Measurements from ENCODE around the gene P4HB.
"Not testable (repeated sequence)": the region's sequence is repeated elsewhere in the genome, so short reads cannot be mapped to it uniquely, and the experiment has no call there.

P4HB gene

DNA sequence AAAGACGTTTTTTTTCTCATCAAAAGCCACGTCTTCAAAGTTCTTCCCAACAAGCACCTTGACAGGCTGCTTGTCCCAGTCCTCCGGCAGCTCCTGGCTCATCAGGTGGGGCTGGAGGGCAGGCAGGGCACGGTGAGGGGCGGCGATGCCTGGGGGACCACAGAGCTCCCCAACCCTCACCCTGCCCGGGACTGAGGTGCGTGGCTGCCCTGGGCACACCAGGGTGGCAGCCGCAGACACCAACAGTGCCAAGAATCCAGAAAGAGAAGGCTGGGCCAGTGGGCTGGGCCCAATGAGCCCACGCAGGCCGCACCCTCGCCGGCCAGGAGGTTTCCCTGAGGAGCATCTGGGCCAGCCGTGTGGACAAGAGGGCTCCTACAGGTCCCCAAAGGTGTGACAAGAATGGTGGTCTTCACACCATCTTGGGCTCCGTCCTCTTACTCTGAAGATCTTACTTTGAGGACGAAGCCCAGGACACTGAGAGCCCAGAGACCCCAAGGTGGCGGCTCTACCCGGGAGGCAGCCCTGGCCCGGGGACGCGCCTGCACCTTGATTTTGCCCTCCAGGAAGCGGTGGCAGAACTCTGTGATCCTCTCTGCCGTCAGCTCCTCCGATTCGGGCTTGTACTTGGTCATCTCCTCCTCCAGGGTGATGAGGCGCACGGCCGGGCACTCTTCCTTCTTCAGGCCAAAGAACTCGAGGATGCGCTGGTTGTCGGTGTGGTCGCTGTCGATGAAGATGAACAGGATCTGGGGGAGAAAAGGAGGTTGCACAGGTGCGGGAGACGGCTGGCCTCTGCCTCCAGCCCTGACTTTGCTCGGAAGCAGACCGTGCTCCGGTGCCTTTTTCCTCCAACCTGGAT is 14.2 kb downstream of the P4HB start:
- no peak for DNase-seq (ENCODE audit: low spot score)

DNA sequence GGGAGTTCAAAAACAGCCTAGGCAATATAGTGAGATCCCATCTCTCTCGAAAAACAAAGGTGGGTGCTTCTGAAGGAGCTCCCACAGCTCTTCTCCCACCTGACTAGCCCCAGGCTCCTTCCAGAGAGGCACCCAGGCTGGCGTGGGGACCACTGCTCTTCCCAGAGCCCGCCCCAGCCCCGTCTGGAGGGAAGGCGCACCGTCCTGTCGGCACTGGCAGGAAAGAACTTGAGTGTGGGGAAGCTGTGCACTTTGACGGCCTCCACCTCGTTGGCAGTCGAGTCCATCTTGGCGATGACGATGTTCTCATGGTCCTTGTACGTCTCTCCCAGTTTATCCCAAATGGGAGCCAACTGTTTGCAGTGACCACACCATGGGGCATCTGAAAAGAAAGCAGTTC is 15.0 kb downstream of the P4HB start:
- no peak for DNase-seq (ENCODE audit: low spot score)

DNA sequence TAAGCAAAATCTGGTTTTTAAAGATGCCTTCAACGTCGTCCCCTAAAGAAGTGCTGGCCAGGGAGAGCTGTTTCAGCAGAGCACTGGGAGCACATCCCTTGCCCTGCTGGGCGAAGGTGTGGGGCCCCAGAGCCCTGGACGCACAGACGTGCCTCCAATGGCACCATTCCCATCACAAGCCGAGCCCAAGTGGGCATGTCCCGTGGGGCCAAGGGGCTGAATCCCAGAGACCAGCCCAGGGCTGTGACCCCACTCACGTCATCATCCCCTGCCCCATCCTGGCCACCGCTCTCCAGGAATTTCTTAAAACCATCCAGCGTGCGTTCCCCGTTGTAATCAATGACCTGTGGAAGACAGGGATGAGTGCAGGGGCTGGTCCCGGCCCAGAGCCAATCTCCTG is 15.4 kb downstream of the P4HB start:
- no peak for DNase-seq (ENCODE audit: low spot score)

DNA sequence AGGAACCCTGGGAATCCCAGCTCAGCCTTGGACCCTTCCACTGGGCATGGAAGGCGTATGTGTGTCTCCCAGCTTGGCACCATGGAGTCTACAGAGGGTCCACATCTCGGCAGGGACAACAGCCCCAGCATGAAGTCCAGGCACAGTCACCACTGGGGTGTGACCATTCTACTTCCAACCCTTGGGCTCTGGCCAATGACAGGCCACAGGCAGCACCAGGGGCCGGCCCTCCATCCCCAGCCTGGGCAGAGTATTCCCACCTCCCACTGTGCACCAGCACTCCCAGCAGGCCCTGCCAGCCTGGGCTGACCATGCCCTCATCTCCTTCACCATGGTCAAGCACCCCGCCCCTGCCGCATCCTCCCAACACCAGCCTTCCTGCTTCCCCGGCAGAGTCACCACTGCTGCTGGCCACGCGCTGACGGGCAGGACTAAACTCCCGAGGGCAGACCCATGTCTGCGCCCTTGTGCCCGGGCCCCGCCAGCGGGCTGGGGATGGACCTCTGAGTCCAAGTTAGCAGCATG is 15.9 kb downstream of the P4HB start:
- no peak for DNase-seq (ENCODE audit: low spot score)

DNA sequence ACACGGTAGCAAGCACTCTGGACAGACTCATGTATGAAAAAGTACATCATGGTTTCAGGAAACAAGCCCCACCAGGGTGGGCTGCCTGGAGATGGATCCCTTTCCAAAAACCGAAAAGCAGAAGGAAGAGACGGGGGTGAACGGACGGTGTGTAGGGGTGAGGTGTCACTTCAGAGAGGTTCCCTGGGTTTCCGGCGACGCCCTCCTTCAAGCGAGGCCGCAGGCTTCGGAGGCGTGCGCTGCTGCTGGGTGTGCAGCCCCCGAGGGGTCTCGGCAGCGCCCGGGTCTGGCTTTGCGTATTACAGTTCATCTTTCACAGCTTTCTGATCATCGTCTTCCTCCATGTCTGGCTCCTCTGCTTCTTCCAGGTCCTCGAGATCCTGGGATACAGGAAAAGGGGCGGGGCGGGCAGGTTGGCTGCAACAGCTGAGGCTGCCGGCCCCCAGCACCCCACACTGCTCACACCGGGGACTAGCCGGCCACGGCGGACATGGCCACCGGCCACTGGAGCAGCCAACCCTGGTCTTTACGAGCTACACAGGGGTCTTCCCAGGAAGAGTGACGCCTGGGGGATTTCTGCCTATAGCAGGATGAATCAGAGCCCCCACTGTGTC is 16.5 kb downstream of the P4HB start:
- DNase-seq (ENCODE audit: low spot score): no peak

DNA sequence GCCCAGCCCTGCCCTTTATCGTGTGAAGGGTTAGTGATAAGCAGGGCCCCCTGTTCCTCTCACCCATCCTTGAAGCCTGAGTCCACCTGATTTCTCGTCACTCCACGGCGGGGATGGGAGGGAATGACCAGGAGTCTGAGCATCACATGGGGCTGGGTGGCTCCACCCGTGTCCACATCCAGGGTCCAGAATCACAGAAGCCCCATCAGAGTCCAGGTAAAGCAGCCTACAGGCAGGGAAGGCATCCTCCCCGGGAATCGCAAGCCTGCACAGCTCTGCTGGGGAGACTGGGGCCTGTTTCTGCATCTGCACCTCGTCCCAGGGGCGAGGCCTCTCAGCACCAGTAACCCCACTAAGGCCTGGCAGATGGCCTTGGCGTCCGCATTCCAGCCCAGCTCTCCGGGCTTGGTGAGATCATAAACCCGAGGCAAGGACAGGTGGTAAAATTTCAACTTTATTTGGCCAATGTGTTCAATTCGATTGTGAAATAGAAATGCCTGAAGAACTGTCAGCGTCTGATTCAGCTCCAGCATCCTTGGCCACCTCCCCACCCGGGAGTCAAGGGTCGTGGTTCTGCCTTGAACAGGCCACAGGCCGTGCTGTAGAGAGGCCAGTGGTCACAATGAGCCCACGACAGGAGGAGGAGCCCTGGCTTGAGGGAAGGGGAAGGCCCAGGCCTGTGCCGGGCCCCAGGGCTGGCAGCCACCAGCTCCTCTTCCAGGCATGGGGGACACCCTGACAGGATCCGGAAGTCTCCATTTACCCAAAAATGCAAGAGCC is 17.4 kb downstream of the P4HB start:
- no peak for DNase-seq (ENCODE audit: low spot score)

DNA sequence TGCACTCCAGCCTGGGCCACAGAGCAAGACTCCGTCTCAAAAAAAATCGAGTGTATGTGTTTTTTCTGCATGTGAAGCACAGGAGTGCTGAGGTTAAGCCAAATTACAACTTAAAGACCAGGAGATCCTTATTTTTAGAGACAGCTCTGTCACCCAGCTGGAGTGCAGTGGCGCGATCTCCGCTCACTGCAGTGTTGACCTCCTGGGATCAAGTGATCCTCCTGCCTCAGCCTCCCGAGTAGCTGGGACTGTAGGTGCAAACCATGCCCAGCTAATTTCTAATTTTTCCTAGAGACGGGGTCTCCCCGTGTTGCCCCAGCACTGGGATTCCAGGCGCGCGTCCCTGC is 18.0 kb downstream of the P4HB start:
- no peak for DNase-seq (ENCODE audit: low spot score)

DNA sequence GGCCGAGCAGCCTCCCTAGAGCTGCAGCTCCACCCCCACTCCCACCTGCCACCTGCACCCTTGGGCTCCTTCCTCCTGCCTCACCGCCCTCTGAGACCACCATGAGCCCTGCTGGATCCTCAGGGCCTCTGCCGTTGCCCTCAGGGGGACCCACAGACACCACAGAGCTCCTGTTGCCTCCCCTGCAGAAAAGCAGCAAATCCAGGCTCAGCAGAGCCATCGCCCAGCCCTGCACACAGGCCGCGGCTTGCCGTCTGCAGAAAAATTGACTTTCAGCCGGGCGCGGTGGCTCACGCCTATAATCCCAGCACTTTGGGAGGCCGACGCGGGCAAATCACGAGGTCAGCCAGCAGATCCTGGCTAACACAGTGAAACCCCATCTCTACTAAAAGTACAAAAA is 18.5 kb downstream of the P4HB start:
- no peak for DNase-seq (ENCODE audit: low spot score)

DNA sequence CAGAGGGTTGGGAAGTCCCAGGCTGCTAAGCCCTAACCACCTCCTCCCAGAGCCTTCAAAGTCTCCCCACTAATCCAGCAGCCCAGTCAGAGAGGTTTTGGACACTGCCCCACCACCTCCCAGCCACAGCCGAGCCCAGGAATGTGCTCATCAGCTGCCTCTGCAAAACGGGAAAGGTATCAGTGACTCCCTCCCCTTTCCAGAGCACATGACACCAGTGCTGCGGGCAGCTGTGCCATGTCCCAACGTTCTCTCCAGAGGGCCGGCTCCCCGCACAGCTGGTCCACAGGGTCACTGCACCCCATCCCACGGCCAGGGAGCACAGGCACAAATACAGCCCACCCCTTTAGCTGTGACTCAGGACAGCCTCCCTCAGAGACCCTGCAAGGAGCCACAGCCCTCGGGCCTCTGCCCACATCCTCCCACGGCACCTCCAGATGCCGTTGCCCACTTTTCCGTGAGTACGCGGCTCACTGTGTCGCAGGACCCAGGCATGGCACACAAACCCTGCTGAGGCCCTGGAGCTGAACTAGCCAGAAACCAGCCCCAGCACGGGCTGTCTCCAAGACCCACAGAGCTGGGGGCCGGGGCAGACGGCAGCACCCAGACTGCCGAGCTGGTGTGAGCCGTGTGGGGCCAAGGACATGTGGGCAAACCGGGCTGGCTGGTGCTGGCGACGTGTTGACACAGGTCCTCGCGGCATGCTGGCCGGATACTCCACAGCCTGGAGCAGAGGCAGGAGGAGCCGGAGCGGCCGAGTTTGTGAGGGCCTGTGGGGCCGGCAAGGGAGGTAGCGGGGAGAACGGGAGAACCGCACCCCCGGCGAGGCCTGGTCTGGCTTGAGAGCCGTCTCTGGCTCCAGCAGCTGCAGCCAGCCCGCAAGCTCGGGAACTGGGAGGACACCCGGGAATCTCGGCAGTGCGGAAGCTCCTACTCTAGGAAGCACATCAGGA is 19.2 kb downstream of the P4HB start:
- no peak for DNase-seq (ENCODE audit: low spot score)

DNA sequence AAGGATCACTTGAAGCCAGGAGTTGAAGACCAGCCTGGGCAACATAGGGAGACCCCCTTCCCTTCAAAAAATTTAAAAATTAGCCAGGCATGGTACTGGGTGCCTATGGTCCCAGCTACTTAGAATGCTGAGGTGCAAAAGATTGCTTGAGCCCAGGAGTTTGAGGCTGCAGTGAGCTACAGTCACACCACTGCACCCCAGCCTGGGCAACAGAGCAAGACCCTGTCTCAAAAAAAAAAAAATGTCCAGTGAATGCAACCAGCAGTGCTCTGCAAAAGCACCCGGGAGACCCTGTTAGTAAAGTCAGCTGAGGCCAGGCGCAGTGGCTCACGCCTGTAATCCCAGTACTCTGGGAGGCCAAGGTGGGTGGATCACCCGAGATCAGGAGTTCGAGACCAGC is 20.3 kb downstream of the P4HB start:
- DNase-seq (ENCODE audit: low spot score): not testable (repeated sequence)

DNA sequence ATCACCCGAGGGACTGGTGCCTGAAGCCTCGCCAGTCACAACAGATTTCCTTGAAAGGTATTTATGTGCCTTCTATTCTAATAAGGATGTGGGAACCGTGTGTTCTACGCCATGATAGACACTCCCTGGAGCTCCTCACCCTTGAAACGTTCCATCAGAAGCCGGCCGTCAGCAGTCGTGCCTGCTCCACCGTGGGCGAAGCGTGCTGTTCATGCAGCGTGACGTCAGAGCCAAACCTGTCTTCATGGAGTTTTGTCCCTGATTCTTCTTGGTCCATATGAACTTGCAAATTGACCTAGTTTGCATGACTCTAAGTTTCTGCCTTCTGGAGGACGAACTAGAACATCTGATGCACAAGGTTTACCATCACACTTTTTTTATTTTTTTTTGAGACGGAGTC is 21.0 kb downstream of the P4HB start:
- no peak for DNase-seq (ENCODE audit: low spot score)

DNA sequence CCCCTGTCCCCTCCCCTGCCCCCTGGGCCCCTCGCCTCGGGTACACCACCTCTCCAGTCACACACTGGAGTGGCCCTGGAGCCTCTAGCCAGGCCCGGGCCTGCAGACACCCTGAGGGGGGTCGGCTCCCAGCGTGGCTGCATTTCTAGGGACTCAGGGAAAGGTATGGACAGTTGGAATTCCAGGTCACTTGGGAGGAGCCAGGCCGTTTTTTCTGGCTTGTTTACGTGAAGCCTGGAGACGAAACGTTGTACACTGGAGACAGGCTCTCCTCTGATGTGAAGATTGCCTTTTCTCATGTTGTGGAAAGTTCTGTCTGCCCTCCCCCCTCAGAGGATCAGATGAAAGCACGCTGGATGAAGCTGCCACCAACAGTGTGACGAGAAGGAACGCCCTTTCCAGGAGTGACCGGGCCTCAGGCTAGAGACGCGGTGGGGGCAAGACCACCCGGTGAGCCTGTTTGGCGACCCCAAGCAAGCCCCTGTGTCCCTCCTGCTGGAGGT is 21.5 kb downstream of the P4HB start:
- DNase-seq (ENCODE audit: low spot score): no peak

DNA sequence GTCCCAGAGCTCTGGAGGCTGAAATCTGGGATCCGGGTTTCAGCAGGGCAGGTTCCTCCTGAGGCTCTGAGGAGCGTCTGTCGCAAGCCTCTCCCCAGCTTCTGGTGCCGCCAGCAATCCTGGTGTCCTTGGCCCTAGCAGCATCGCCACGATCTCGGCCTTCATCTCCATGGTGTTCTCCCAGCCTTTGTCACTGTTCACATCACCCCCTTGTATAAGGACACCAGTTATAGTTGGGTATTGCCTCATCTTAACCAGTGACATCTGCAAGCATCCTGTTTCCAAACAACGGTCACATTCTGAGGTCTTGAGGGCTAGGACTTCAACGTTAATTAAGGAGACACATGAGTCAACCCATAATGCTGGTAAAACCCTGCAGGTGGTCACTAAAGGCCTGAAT is 22.7 kb downstream of the P4HB start:
- DNase-seq (ENCODE audit: low spot score): no peak

DNA sequence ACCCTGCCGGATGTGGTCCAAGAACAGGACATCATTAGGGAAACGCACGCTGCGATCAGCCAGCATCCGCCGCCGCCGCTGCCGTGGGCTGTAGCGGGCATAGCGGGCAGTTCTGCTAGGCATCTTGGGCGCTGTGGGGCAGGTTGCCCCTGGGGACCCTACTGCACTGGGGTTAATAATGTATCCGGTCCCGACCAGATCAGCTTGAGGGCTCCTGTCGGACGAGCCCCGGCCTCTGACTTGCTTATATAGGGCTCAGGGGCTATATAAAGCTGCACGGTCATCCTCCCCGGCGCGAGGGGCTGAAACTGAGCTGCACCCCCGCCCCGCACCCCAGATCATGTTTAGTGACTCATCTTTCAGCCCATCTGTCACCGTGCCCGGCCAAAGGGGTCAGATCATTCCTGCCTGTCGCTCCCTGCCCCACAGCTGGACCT is 25.5 kb downstream of the P4HB start, which contains the start of gene PPP1R27:
PPP1R27 (minus strand) TSS at position 220 of the 437 bp plus-strand sequence; CDS start at position 123, 97 bp downstream.
- no peak for DNase-seq (ENCODE audit: low spot score)

DNA sequence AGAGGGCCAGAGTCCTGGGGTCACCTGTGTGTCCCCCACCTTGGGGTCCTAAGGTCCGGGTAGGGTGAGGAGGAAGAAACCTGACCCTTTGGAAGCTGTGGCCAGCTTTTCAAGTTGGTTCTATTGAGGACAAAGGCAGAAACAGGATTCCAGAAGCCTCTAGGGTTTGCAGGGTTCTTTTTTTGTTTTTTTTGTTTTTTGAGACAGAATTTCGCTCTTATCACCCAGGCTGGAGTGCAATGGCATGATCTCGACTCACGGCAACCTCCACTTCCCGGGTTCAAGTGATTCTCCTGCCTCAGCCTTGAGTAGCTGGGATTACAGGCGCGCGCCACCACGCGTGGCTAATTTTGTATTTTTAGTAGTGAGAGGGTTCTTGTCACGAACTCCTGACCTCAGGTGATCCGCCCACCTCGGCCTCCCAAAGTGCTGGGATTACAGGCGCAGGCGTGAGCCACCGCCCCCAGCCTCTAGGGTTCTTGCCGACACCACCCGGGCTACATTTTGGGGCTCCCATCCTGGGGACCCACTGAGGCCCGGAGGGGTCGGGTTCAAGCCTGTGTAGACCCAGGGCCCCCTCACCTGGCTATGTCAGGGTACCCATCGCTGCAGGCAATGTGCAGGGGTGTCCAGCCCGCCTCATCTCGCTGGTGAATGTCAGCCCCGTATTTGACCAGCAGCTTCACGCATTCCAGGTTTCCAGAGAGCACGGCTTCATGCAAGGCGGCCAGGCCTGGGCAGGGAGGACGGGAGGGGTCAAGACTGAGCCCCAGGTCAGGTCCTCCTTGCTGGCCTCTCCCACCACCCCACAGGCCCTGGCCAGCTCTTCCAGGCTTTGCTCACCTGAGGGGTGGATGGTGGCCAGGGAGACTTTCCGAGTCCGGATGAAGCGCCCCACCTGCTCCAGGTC is 26.2 kb downstream of the P4HB start:
- no peak for DNase-seq (ENCODE audit: low spot score)

DNA sequence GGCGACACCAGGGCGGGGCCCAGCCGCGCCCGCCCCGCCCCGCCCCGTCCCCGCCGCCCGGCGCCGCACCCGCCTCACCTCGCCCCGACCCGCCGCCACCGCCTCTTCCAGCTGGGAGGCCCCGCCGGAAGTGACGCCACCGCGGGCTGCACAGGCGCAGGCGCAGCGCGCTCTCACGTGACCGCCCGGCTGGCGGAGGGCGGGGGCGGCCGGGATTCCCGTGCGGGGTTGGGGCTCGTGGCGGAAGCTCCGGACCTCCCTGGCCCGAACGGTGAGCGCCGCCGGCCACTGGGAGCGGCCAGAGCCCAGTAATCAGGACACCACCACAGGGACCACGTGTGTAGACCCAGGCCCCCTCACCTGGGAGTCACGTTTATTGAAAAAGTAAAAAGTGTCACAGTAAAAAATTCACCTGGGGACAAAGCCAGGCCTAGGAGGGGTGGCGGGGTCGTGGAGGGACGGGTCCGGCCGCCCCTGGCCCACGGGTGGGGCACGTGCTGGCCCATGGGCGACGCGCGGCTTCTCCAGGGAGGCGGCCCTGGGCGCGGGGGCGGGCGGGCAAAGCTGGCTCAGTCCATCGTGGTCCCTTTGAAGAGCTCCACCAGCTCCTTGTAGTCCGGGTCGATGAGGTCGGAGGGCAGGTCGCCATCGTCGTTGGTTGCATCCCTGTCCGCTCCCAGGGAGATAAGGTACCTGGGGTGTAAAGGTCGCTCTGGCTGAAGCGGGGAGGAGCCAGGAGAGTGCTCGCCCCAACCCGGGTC is 27.0 kb downstream of the P4HB start, which contains the start of gene MCRIP1:
MCRIP1 (minus strand) TSS at position 132 of the 761 bp plus-strand sequence. CDS start 8,785 bp downstream, outside the sequence.
- DNase-seq (ENCODE audit: low spot score): peak; percentile 100

DNA sequence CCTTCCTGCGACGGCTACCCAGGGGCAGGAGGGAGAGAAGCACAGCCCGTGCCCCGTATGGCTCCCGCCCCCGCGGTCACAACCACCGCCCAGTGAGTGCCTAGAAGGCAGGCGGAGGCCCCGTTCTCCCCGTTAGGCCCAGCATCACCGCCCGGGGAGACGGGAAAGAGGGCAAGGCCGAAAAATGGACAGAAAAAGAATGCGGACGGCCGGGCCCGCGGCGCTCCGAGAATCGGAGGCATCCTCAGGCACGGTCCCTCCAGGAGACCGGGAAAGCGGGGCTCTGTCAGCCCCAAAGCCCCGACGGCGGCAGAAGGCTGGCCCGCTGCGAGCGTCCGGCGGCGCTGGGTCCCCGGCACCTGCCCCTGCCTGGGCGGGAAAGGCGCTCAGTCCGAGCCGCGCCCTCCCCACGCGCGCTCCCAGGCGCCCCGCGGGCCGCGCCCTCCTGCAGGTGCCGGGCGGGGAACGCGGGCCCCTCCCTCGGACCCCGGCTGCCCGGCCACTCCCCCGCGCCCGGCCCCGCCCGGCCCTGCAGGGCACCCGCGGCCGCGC is 27.7 kb downstream of the P4HB start:
- no peak for DNase-seq (ENCODE audit: low spot score)

DNA sequence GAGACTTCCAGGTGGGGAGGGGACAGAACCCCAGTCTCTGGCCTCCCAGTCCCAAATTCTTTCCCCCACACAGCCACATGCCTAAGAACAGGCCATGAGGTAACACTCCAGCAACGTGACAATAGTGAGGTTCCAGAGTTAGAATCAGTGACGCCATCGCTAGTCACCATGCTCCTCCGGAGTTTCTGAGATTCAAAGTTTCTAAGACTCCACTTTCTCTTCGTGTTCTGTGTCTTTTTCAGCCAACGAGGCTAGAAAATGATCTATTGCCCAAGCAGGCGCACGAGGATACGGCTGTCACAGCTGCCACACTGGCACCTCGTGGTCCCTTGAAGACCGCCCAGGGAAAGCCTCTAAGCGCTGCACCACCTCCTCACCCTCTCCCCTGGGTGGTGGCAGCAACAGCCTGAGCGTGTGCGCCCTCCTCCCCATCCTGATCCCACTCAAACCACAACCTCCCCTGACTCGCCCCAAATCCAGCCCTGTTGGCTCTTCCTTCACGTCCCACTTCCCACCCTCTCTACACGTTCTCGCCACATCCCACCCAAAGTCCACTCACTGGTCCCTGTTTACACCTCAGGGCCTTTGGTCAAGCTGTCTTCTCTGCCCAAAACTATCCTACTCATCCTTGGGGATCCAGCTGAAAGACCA is 28.3 kb downstream of the P4HB start:
- peak; percentile 81 for DNase-seq (ENCODE audit: low spot score)
